Measurements from ENCODE around the gene RSPH3.
"Not testable (repeated sequence)": the region's sequence is repeated elsewhere in the genome, so short reads cannot be mapped to it uniquely, and the experiment has no call there.

The RSPH3 gene

DNA sequence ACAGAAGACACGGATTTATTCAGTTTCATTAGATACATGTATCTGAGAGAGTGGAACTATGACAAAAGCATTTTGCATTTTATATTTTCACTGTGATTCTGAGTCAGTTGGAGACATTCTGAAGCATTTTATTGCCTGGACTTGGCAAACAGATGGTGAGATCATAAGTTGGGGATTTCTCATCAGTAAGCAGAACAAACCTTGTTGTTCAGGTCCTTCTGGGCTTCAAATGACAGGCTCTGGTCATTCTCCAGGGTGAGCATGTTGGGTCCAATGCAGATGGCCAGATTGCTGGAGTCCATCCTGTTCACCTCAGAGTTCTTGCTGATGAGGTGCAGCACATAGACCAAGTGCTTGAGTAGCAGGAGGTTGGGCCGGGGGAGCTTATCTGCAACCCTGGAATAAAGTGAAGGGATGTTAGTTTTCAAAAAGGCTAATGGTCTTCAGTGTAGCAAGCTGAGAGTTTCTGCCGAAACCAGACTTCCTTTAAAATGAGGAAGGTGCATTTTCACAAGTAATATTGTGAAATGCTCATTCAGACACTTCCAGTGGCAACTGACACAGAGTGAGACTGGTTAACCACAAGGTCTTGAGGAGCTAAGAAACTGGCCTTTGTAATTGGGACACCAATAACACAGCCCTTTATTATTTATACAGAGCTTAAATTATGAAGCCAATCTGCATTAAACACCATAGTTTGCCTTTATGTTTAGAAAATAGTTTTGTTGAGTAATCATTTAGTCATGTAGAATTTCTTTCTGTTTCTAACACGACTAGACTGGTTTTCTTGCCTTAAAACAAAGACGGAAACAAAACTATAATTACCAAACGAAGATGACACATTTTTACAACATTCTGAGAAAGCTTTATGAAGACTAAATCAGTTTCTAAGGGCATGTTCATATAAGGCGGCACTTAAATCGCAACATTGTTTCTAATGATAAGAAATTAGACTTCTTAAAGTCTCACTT is 39.2 kb upstream of the RSPH3 start:
- H3K4me3 ChIP-seq (ENCODE audit: low read depth, low read length): no peak overlapping the region
- ChIA-PET CTCF (interaction anchor here (0.8 to 6.8 kb wide), 8 partner anchors 18 to 71 kb away, joined by 3 to 67 read pairs (median 6); no protein-coding TSS in a partner anchor), POLR2A (no interaction called here)
- TF ChIP-seq, protein P1, sequence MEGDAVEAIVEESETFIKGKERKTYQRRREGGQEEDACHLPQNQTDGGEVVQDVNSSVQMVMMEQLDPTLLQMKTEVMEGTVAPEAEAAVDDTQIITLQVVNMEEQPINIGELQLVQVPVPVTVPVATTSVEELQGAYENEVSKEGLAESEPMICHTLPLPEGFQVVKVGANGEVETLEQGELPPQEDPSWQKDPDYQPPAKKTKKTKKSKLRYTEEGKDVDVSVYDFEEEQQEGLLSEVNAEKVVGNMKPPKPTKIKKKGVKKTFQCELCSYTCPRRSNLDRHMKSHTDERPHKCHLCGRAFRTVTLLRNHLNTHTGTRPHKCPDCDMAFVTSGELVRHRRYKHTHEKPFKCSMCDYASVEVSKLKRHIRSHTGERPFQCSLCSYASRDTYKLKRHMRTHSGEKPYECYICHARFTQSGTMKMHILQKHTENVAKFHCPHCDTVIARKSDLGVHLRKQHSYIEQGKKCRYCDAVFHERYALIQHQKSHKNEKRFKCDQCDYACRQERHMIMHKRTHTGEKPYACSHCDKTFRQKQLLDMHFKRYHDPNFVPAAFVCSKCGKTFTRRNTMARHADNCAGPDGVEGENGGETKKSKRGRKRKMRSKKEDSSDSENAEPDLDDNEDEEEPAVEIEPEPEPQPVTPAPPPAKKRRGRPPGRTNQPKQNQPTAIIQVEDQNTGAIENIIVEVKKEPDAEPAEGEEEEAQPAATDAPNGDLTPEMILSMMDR (IDR thresholded peaks at IDR 0.05; ENCODE audit: insufficient read depth, low read length, missing control alignments): no peak
- peak; percentile 19 for DNase-seq (ENCODE audit: low read depth, low spot score)

DNA sequence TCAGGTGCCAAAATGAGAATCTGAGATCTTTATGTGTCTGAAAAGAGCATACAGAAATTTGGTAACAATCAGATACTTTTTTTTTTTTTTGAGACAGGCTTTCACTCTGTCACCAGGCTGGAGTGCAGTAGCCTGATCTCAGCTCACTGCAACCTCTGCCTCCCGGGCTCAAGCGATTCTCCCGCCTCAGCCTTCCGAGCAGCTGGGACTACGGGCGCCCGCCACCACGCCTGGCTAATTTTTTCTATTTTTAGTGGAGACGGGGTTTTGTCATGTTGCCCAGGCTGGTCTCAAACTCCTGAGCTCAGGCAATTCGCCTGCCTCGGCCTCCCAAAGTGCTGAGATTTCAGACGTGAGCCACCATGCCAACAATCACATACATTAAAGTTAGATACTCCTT is 38.3 kb upstream of the RSPH3 start:
- CTCF ChIA-PET: interaction anchor here (0.8 to 2.1 kb wide), 3 partner anchors 14 to 65 kb away, joined by 3 to 7 read pairs (median 5); no protein-coding TSS in a partner anchor
- H3K4me3 ChIP-seq (ENCODE audit: low read depth, low read length); POLR2A ChIA-PET; DNase-seq (ENCODE audit: low read depth, low spot score): not testable (repeated sequence)

DNA sequence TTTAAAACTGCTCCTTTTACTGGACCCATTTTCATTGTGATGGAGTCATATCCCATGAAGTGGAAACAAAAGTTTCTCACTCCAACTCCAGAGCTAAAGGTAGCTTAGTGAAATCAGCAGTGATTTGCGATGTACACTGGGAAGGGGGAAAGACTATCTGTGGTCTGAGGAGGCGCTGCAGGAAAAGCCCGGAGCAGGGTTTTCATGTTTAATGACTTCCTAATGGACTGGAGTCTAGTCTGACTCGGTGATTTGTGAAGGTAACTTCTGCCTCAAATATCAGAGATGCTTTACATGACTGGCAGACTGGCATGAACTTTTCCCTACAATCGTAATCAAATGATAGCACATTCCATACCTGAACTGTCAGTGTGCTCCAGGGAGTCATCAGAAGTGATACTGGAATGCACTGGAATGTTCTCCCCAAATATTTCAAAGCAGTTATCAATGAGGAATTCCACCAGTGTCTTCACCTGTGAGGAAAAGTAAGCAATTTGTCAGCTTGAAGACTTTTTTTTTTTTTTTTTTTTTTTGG is 37.8 kb upstream of the RSPH3 start:
- ChIA-PET POLR2A (no interaction called here), CTCF (interaction anchor here (0.8 to 2.1 kb wide), 3 partner anchors 15 to 66 kb away, joined by 3 to 7 read pairs (median 5); no protein-coding TSS in a partner anchor)
- TF ChIP-seq, protein P1 (IDR thresholded peaks at IDR 0.05; ENCODE audit: insufficient read depth, low read length, missing control alignments): no peak
- no peak for DNase-seq (ENCODE audit: low read depth, low spot score)
- H3K4me3 ChIP-seq (ENCODE audit: low read depth, low read length): no peak overlapping the region

DNA sequence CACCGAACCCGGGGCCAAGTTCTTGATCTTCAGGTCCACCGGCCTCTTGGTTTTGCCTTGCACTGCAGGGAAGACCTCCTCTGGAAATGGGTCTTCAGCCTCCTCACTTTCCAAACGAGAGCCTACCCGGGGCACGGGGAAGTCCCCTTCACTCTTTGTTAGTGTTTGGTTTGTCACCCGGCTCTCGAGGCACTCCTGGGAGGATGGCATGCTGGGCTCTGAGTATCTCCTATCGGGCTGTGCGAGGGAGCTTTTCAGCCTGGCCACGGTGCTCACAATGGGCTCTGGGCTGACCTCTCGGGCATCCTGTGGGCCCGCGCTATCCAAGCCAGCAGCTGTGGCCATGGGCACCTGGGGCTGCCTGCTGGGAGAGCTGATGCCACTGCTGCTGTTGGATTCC is 36.7 kb upstream of the RSPH3 start:
- TF ChIP-seq, protein P1 (IDR thresholded peaks at IDR 0.05; ENCODE audit: insufficient read depth, low read length, missing control alignments): no peak
- DNase-seq (ENCODE audit: low read depth, low spot score): no peak
- H3K4me3 ChIP-seq (ENCODE audit: low read depth, low read length): no peak overlapping the region
- POLR2A ChIA-PET: no interaction called here
- CTCF ChIA-PET: interaction anchor here (2.1 to 2.5 kb wide), 3 partner anchors 28 to 74 kb away, joined by 5 to 12 read pairs (median 7); no protein-coding TSS in a partner anchor

DNA sequence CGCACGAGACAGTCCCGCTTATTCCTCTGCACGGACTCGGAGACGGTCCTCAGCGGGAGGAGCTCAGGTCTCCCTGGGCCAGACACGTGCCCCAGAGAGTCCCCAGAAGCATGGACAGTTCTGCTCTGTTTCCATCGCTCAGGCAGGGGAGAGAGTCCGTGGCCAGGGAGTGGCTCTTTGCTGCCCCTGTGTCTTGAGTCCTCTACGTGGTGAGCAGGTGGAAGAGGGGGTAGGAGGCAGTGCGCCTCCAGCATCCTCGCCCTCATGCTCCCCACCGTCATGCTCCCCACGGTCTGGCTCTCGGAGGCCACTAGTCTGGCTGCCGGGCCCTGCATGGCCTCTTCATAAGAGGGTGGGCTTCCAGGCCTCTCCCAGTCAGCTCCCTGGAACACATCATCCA is 35.9 kb upstream of the RSPH3 start:
- H3K4me3 ChIP-seq (ENCODE audit: low read depth, low read length): no peak overlapping the region
- TF ChIP-seq, protein P1 (IDR thresholded peaks at IDR 0.05; ENCODE audit: insufficient read depth, low read length, missing control alignments): no peak
- no peak for DNase-seq (ENCODE audit: low read depth, low spot score)
- ChIA-PET CTCF (interaction anchor here (0.9 to 2.5 kb wide), 3 partner anchors 27 to 74 kb away, joined by 3 to 12 read pairs (median 5); no protein-coding TSS in a partner anchor), POLR2A (no interaction called here)

- H3K4me3 ChIP-seq (ENCODE audit: low read depth, low read length): no peak overlapping the region
- DNase-seq (ENCODE audit: low read depth, low spot score): no peak
- ChIA-PET CTCF (interaction anchor here (0.9 to 1.7 kb wide), 5 partner anchors 9 to 71 kb away, joined by 3 to 12 read pairs (median 5); no protein-coding TSS in a partner anchor), POLR2A (no interaction called here)
- TF ChIP-seq, protein P1 (IDR thresholded peaks at IDR 0.05; ENCODE audit: insufficient read depth, low read length, missing control alignments): no peak
Observed at GRCh38 chr6:159033160-159034049, 33.4 kb upstream of the RSPH3 start.

All from AG04449 (cell line).